Adrenal gland (tissue), 12 donors: ENCODE measurements around the gene NOP14. TPM values are rescaled to one million over a fixed set of nuclear protein-coding genes. Genes with fewer than 3 reads are reported as not detected.

ENCODE experiments used
- DNase-seq, 7 donors: peaks; one replicate each; pipeline ENCODE4 v3.0.0-alpha.2; 2019 to 2020
- H3K27ac ChIP-seq, 5 donors: fragments of 200-600 bp; sonication (generic) in 4 of 5; 1 replicate in 3 of 5; 2 replicates in 2 of 5; pipeline versions ENCODE4 v1.5.1 to v1.8.0; 2016 to 2020; ENCODE audit warnings: mild to moderate bottlenecking in 1 of 5
- H3K27me3 ChIP-seq: fragments of 200-600 bp; 2 replicates; pipeline ENCODE4 v1.8.0; 2021
- H3K36me3 ChIP-seq, 2 donors: fragments of 200-600 bp; replicated peaks in 1 of 2; 1 replicate in 1 of 2; 2 replicates in 1 of 2; pipeline versions ENCODE4 v1.5.1 to v1.8.0; 2018 to 2022
- H3K4me1 ChIP-seq, 2 donors: fragments of 200-600 bp; replicated peaks in 1 of 2; 1 replicate in 1 of 2; 2 replicates in 1 of 2; pipeline versions ENCODE4 v1.5.1 to v1.8.0; 2018 to 2021
- H3K4me3 ChIP-seq, 4 donors: fragments of 200-600 bp; sonication (generic) in 3 of 4; one replicate each; pipeline ENCODE4 v1.5.1; 2016 to 2018
- H3K9me3 ChIP-seq, 3 donors: fragments of 200-600 bp; sonication (generic) in 1 of 3; replicated peaks in 1 of 3; 1 replicate in 2 of 3; 2 replicates in 1 of 3; pipeline versions ENCODE4 v1.5.1 to v1.8.0; 2016 to 2021
- CTCF ChIP-seq, 6 experiments: fragments of 450-650 bp in 4 of 6; fragments of 200-600 bp in 2 of 6; sonication (generic) in 1 of 6; IDR thresholded peaks; 1 replicate in 5 of 6; 2 replicates in 1 of 6; pipeline versions ENCODE4 v1.5.1 to v1.8.0; 2016 to 2021; ENCODE audit warnings: antibody characterized with exemption in 6 of 6, mild to moderate bottlenecking in 2 of 6, moderate library complexity in 1 of 6
- POLR2A ChIP-seq, 2 donors: fragments of 450-650 bp; IDR thresholded peaks; one replicate each; pipeline ENCODE4 v1.6.1; 2017; ENCODE audit warnings: antibody characterized with exemption in 2 of 2, mild to moderate bottlenecking in 2 of 2, moderate library complexity in 1 of 2
- WGBS, 4 donors: extraction: QIAGEN DNeasy Blood & Tissue Kit in 2 of 4; methylation state at CpG; one replicate each; pipeline versions ENCODE4 v1.1.5 to v1.1.7; 2013 to 2017; 5-methylcytosine and 5-hydroxymethylcytosine counted together
- intact Hi-C, 2 donors: fragments of 100-400 bp; cut with DNase I; formaldehyde crosslinking; loops; one replicate each; pipeline versions ENCODE4 v1.14.1 to v1.15.0; 2022 to 2023
- polyA plus RNA-seq, 3 donors: library from polyadenylated mRNA; stranded (reverse); fragments of 200-250 nt in 2 of 3; fragments of 350-450 nt in 1 of 3; fragmentation: Illumina TruSeq in 1 of 3; extraction: RNeasy Lipid Tissue Mini Kit (QIAGEN cat#74804) in 1 of 3; gene quantifications; one replicate each; pipeline ENCODE4 v1.2.3, GENCODE V29; 2013 to 2014
- total RNA-seq, 9 donors: library from RNA; depleted of rRNA in 4 of 9; stranded (reverse); fragments of >200 nt in 4 of 9; fragments of 120-200 nt in 1 of 9; fragmentation: NEBNext Ultra II Directional in 1 of 9; extraction: Animal tissue kit (Norgen Biotek cat#: 25700) in 1 of 9; gene quantifications; one replicate each; pipeline versions ENCODE4 v1.1.0 to v1.2.4, GENCODE V29; 2013 to 2023
- donor health status: healthy with polysubstance abuse.
- donor health status: Bipolar disorder and iron deficiency.
- donor health status: DM: yes; HTN: yes; CAD: no.
- donor health status: DM: no; HTN: no; CAD: no.
- donor health status: DM: no; HTN: no; CAD: no.
- donor health status: DM: yes; HTN: yes; CAD: no.

The NOP14 gene
- total and polyA plus RNA-seq, 12 donors, result 16.4 to 56.5 (median 25.5) TPM

- H3K27ac ChIP-seq, result no peak overlapping the region
- intact Hi-C loops, result no loop called here
- TF ChIP-seq CTCF (IDR thresholded peaks at IDR 0.05) (no peak), POLR2A (IDR thresholded peaks at IDR 0.05) (no peak)
- peaks cover 0 to 78% of the 10 kb centered on the region in 2 donors for H3K36me3 ChIP-seq
- no peak overlapping the region for H3K4me3 ChIP-seq
- H3K27me3 ChIP-seq, result no peaks in the 10 kb centered on the region
- DNase-seq, result peak in 2 of 7 donors; percentile 14 to 47
- H3K4me1 ChIP-seq, result peaks cover 0 to 3% of the 10 kb centered on the region in 2 donors
- H3K9me3 ChIP-seq, result no peaks in the 10 kb centered on the region
- WGBS, 4 donors, result 83 to 88% (median 87%) methylated on average over 21 to 32 of the region's 32 CpGs
These were observed 34.7 kb downstream of the NOP14 start for GRCh38 chr4:2928242-2929176.

- 90 to 95% (median 94%) methylated on average over 12 of the region's 12 CpGs for WGBS, 4 donors
- no peaks in the 10 kb centered on the region for H3K4me1 ChIP-seq
- H3K27ac ChIP-seq, result no peak overlapping the region
- no peaks in the 10 kb centered on the region for H3K9me3 ChIP-seq
- H3K27me3 ChIP-seq, result no peaks in the 10 kb centered on the region
- intact Hi-C loops, result no loop called here
- H3K4me3 ChIP-seq, result no peak overlapping the region
- H3K36me3 ChIP-seq, result peaks cover 0 to 85% of the 10 kb centered on the region in 2 donors
- peak in 2 of 7 donors; percentile 2 to 47 for DNase-seq
- TF ChIP-seq CTCF (IDR thresholded peaks at IDR 0.05) (no peak), POLR2A (IDR thresholded peaks at IDR 0.05) (no peak)
These were observed 35.5 kb downstream of the NOP14 start for GRCh38 chr4:2927696-2928075.

- no peaks in the 10 kb centered on the region for H3K4me1 ChIP-seq
- H3K9me3 ChIP-seq, result no peaks in the 10 kb centered on the region
- no peak overlapping the region for H3K27ac ChIP-seq
- no peak for TF ChIP-seq POLR2A (IDR thresholded peaks at IDR 0.05)
- no peak for TF ChIP-seq CTCF (IDR thresholded peaks at IDR 0.05)
- DNase-seq, result peak in 3 of 7 donors; percentile 3 to 50 (median 11)
- 87 to 95% (median 94%) methylated on average over 10 to 18 of the region's 18 CpGs for WGBS, 4 donors
- peaks cover 0 to 90% of the 10 kb centered on the region in 2 donors for H3K36me3 ChIP-seq
- no peak overlapping the region for H3K4me3 ChIP-seq
- intact Hi-C loops, result no loop called here
- no peaks in the 10 kb centered on the region for H3K27me3 ChIP-seq
These were observed 36.0 kb downstream of the NOP14 start for GRCh38 chr4:2927016-2927695.
